ENCODE data around the gene SEC22A. TPM values are rescaled to one million over a fixed set of nuclear protein-coding genes. Genes with fewer than 3 reads are reported as not detected.

SEC22A gene
- total and polyA plus RNA-seq, 10 of the 15 experiments (the other 5 are each of a cell fraction or from before 2014, with no cell fraction given): 19.3 to 70.3 (median 36.7) TPM

DNA sequence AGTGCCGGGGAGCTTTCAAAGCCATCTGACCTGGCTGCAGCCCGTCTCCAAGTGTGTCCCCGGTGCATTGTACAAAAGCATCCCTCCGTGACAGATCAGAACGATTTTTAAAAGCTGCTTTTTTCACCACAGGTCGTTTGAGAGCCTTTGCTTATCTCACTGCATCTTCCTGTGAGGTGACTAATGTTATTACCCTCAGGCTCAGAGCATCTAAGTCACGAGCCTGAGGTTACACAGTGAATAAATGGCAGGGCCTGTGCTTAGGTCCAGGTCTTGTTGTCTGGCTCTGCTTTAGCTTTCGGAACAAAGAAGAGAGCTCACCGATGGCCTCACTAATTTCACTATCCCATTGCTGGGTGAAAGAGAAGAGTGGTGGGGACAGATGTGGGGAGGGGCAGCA, 83.3 kb downstream of the SEC22A start:
- ChIA-PET CTCF (interaction anchor here (1.2 kb wide), 1 partner anchor 22 kb away, joined by 3 read pairs; no protein-coding TSS in a partner anchor), SMC1A (ENCODE audit: uncharacterized antibody, unreplicated experiment) (no interaction called here), RAD21 (ENCODE audit: unreplicated experiment) (no interaction called here), POLR2A (no interaction called here)
- Histone ChIP-seq H3K9ac (ENCODE audit: control insufficient read depth, insufficient read depth, low read length) (no peak overlapping the region), H4K20me1 (ENCODE audit: control insufficient read depth, insufficient read depth) (no peaks in the 10 kb centered on the region), H3K36me3 (ENCODE audit: control insufficient read depth in 2 of 2, insufficient read depth in 2 of 2, low read length in 1 of 2) (no peaks in the 10 kb centered on the region), H3K27me3 (replicated peaks in 1 of 2; ENCODE audit: control insufficient read depth in 2 of 2, insufficient read depth in 2 of 2, low read length in 1 of 2) (no peaks in the 10 kb centered on the region), H3K27ac (ENCODE audit: control insufficient read depth, insufficient read depth) (no peak overlapping the region), H3K79me2 (ENCODE audit: control insufficient read depth, insufficient read depth, low read length) (no peaks in the 10 kb centered on the region), H3K4me2 (ENCODE audit: control insufficient read depth, insufficient read depth) (no peak overlapping the region), H2AFZ (ENCODE audit: control insufficient read depth, low read depth, low read length) (no peak overlapping the region), H3K4me1 (ENCODE audit: control insufficient read depth, insufficient read depth, low read length) (no peaks in the 10 kb centered on the region), H3K4me3 (no peak overlapping the region), H3K9me3 (replicated peaks; ENCODE audit: control insufficient read depth, insufficient read depth, low read length) (no peaks in the 10 kb centered on the region)
- no peak for ATAC-seq
- no peak for DNase-seq (ENCODE audit: low read depth, low spot score)
- intact Hi-C loops (cut with micrococcal nuclease; ENCODE audit: unreplicated experiment): no loop called here
- no peak for TF ChIP-seq NBN (IDR thresholded peaks at IDR 0.05)
- TF ChIP-seq NR2C2 (IDR thresholded peaks at IDR 0.05; ENCODE audit: borderline replicate concordance, control insufficient read depth, insufficient read length, low read depth): no peak
- no peak for TF ChIP-seq CHD2 (IDR thresholded peaks at IDR 0.05; ENCODE audit: borderline replicate concordance, low read depth, low read length)
- no peak for TF ChIP-seq JUNB (IDR thresholded peaks at IDR 0.05)
- no peak for TF ChIP-seq POLR2A (IDR thresholded peaks at IDR 0.05; ENCODE audit: low read depth, low read length)
- TF ChIP-seq POLR2AphosphoS2 (IDR thresholded peaks at IDR 0.05; ENCODE audit: low read depth, low read length): no peak
- in situ Hi-C loops (cut with MboI): no loop called here
- no peak for FAIRE-seq
- no TSS peak for BruUV-seq (replicated peaks)
- WGBS (ENCODE audit: insufficient coverage, insufficient replicate concordance, low lambda C conversion rate, missing lambda C conversion rate): 51% methylated on average over 9 of the region's 9 CpGs

DNA sequence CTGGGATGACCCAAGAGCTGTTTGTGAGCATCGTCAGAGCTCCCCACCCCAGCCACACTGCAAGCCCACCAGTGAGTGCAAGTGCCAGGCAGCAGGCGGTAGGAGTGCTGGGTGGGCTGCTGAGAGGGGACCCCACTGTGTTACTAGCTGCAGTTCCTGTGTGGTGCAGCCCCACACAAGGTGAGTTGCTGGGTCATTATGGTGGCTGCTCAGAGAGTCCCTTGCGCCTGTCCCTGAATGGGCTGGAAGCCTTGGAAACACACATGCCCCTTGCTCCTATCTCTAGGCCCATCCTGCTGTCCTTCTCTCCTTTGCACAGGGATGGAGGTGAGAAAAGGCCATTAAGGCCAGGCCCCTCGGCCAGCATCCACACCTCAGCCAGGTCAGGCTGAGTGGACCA, 83.7 kb downstream of the SEC22A start:
- SMC1A ChIA-PET (ENCODE audit: uncharacterized antibody, unreplicated experiment): no interaction called here
- Histone ChIP-seq H3K27me3 (replicated peaks in 1 of 2; ENCODE audit: control insufficient read depth in 2 of 2, insufficient read depth in 2 of 2, low read length in 1 of 2) (no peaks in the 10 kb centered on the region), H3K4me3 (no peak overlapping the region), H3K4me2 (ENCODE audit: control insufficient read depth, insufficient read depth) (no peak overlapping the region), H3K27ac (ENCODE audit: control insufficient read depth, insufficient read depth) (no peak overlapping the region), H4K20me1 (ENCODE audit: control insufficient read depth, insufficient read depth) (no peaks in the 10 kb centered on the region), H3K9ac (ENCODE audit: control insufficient read depth, insufficient read depth, low read length) (no peak overlapping the region), H3K4me1 (ENCODE audit: control insufficient read depth, insufficient read depth, low read length) (no peaks in the 10 kb centered on the region), H3K79me2 (ENCODE audit: control insufficient read depth, insufficient read depth, low read length) (no peaks in the 10 kb centered on the region), H3K36me3 (ENCODE audit: control insufficient read depth in 2 of 2, insufficient read depth in 2 of 2, low read length in 1 of 2) (no peaks in the 10 kb centered on the region), H2AFZ (ENCODE audit: control insufficient read depth, low read depth, low read length) (no peak overlapping the region), H3K9me3 (replicated peaks; ENCODE audit: control insufficient read depth, insufficient read depth, low read length) (no peaks in the 10 kb centered on the region)
- ATAC-seq (no peak), FAIRE-seq (no peak), DNase-seq (ENCODE audit: low read depth, low spot score) (no peak)
- 40% methylated on average over 4 of the region's 4 CpGs for WGBS (ENCODE audit: insufficient coverage, insufficient replicate concordance, low lambda C conversion rate, missing lambda C conversion rate)
- CTCF ChIA-PET: interaction anchor here (1.2 kb wide), 1 partner anchor 22 kb away, joined by 3 read pairs; no protein-coding TSS in a partner anchor
- POLR2A ChIA-PET: no interaction called here
- no TSS peak for BruUV-seq (replicated peaks)
- TF ChIP-seq SIN3A (IDR thresholded peaks at IDR 0.05; ENCODE audit: low read depth, low read length) (no peak), HDGF (IDR thresholded peaks at IDR 0.05) (no peak), DPF2 (IDR thresholded peaks at IDR 0.05) (no peak), HDAC6 (IDR thresholded peaks at IDR 0.05; ENCODE audit: unreplicated experiment) (no peak), MTA2 (IDR thresholded peaks at IDR 0.05; ENCODE audit: low read depth) (no peak), CHD2 (IDR thresholded peaks at IDR 0.05; ENCODE audit: borderline replicate concordance, low read depth, low read length) (no peak), HCFC1 (IDR thresholded peaks at IDR 0.05; ENCODE audit: low read length) (no peak)
- in situ Hi-C loops (cut with MboI) (no loop called here), intact Hi-C loops (cut with micrococcal nuclease; ENCODE audit: unreplicated experiment) (no loop called here)
- RAD21 ChIA-PET (ENCODE audit: unreplicated experiment): no interaction called here

All from GM12878 (cell line).